HG03159 (cell line): ENCODE data around the gene SLC10A6.

Experiments used
- ATAC-seq: cut with Tn5 transposase; IDR thresholded peaks from one replicate; pipeline ENCODE4 v1.9.1; 2021; ENCODE audit warnings: mild to moderate bottlenecking, moderate library complexity; ENCODE audit not compliant: unreplicated experiment

The SLC10A6 gene

DNA sequence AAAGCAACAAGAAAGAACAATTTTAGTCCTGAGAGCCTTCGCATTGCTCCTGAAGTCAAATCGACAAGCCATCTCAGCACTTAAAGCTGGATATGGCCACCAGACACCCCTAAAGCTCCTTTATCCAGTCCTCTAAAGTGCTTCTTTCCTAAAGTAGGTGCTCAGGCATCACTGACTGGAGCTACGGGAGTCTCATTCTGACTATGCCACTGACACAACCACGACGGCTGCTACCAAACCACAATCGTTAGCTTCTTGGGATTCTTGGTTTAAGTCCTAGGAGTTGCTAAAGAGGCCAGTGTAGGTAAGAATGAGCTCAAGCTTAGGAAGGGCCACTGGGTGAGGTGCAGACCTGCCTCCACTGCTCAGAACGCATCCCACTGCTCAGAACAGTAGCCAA is 1.0 kb downstream of the SLC10A6 start:
- ATAC-seq: no peak

DNA sequence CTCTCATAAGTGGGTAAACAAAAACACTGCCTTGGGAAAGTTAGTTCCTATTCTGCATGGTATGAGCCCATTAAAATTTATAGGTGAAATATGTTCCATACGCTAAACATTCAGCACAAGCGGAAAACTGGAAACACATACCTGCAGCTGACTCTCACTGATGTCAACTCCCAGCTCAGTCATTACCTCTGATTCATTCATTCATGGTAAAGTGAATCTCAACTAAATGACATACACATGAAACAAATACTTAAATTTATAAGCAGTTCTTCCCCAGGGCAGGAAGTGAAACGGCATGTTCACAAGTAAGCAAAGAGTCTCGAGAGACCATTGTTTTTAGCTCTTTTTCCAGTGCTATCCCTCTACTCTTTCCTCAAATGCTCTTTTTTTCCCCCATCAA is 1.6 kb downstream of the SLC10A6 start:
- ATAC-seq: no peak

DNA sequence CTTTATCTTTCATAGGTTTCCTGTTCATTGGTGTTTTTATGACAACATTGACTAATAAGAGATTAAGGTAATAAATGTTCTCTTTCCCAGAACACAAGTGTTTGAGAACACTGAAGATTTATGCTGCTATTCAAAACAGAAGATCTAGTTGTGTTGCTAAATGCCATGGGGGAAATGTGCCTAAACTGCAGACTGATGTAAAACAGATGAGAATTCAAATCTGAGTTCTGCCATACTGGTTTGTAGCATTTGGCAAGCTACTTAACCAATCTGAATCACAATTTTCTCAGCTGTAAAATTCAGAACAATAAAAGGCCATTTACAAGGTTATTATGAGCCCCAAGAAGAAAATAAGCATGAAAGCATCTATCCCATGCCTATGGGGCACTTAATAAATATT is 2.3 kb downstream of the SLC10A6 start:
- no peak for ATAC-seq

DNA sequence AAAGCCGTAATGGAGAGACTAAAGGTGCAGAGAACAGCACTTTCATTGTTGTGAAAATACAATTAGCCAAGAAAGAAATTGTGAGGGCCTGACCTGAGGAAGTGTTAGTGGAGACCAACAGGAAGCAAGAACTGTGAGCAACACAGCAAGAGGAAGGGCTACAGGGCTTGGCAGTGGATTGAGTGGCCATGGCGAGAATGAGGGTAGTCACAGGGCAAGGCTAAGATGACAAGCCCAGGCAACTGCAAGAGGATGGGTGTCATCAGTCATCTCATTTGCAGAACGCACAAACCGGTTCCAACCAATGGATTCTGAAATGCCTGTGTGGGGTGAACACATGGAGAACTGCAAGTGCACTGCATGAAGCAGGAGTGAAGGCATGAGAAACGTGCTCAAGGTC is 3.6 kb downstream of the SLC10A6 start:
- ATAC-seq: no peak

DNA sequence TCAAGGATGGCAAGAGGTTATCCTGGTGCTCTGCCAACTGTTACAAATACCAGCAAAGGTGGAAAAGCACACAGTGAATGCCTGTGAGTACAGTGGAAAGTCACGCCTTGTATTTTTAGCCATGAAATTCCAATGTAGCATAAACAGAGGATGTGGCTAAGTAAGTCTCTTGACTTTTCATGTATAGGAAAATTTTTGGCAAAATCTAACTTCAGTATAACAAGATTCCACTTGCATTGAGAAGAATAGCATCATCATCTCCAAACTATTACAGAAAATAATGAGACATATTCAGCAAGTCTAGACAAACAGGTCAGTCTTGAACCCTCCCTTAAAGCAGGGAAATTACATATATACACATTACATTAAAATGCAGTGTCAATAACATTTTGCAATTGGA is 7.9 kb downstream of the SLC10A6 start:
- ATAC-seq: no peak

DNA sequence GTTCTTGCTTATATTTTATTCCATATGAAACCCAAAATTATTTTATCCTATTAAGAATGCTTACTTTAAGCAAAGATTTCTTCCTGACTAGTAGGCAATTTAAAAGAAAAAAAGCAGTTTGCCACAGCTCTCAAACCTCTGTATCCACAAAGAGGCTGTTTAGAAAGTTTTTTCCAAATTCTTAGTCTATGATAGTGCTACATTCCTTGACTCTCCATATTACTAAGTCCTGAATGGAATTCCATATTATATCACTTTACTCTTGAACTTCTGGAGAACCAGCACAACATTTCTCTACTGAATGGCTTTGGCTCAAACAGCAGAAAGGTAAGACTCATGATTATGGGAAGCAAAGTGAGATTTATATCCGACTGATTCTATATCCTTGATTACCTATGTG is 8.3 kb downstream of the SLC10A6 start:
- ATAC-seq: no peak

DNA sequence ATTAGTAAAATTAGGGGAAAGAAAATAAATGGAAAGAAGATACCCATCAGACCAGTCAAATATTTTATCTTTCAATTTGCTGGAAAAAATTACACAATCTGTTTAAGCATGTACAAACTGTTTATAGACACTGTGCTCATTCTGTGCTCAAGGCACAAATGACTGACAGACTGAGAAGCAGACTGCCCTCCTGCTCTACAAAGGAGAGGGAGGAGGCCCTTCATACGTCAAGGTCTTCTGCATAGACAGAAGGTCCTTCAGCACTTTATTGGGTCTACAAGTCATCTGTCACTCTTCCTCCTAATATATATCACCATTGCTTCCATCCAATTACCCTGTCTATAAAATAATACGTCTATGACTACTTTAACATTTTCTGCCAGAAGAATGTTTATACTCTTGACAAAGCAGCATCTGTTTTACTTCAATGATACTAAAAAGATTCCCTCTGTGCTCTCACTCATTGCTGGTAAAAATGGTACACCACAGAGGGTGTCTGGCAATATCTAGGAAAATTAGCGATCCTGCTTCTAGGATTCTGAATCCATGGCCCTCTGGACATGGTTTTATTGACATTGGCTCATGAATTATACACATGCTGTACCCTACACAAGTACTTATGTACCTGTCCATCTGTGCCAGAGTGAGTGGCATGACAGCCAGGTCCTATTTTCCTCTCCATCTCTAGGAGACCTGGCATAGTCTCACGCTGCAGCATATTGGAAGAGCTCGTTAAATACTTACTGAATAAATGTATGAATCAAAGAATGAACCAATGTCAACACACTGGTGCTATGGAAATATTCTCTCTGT is 11.3 kb downstream of the SLC10A6 start:
- no peak for ATAC-seq

DNA sequence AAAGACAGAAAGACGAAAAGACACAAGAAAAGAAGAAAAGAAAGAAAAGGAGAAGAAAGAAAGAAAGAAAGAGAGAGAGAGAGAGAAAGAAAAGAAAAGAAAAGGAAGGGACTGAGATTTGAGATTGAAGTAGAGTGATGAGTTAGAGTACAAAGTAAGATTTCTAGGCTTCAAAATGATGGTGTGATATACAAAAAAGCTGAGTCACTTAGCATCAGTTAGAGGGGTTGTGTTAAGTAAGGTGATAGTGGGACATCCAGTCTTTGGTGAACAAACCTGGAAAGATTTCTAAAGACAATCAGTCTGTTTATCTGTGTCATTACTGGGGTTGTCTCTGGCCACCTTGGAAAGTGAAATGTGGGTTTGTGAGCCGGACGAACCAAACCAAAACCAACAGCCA is 13.5 kb downstream of the SLC10A6 start:
- no peak for ATAC-seq

DNA sequence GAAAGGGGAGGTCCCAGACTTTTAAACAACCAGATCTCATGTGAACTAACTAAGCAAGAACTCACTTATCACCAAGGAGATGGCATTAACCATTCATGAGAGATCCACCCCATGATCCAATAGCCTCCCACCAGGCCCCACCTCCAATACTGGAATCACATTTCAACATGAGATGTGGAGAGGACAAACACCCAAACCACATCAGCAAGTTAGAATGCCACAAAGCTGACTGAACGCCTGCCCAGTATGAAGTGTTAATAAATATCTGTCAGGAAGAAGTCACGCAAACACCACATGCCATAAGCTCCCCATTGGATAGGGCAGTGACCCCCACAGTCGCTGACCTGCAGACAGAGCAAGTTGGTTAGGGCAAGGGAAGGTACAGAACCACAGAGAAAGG is 14.3 kb downstream of the SLC10A6 start:
- ATAC-seq: no peak

DNA sequence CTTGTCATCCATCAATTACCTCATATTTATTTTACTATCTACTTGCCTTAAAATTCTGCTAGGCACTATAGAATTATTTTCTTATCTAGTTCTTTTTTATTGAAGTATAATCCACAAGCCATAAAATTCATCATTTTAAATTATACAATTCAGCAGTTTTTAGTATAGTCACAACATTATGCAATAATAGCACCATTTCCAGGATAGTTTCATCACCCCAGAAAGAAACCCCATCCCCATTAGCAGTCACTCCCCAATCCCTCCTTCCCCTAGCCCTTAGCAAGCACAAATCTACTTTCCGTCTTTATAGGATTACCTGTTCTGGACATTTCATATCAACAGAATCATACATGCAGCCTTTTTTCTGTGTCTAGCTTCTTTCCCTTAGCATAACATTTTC is 15.6 kb downstream of the SLC10A6 start:
- ATAC-seq: no peak

DNA sequence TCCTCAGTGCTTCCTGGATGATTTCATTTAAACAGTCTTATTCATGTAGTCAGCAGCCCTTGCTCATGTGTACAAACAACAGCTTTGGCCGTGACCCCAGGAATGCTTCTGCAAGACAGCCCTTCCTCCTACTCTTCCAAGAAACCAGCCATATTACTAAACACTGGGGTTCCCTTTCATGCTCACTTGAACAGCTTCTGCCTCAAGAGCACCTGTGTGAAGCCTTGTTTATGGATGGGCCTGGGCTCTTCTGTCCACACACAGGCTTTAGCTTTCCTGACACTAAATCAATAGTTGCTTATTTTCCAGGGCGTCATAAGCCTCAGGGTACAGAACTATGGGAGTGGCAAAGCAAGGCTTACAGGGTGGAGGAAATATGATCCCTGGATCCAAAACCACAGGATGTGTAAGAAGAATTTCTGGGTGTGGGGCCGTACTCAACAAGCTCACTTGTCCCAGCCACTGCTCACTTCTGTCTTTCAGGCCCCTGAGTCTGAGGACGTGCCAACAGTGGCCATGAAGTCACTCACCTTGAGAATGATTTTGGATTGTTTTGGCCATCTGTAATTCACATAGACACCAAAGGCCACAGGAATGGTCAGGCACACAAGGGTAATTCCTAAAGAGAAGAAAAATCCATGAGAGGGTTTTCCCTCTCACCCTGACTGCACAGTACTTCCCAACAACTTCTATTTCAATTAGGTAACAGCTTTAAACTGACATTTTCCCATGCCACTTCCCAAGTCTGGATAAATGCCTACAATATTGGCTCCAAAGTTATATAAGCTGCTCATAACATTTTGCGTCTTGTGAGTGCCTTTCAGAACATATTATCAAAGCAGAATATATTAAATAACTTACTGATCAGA is 17.7 kb downstream of the SLC10A6 start:
- no peak for ATAC-seq

DNA sequence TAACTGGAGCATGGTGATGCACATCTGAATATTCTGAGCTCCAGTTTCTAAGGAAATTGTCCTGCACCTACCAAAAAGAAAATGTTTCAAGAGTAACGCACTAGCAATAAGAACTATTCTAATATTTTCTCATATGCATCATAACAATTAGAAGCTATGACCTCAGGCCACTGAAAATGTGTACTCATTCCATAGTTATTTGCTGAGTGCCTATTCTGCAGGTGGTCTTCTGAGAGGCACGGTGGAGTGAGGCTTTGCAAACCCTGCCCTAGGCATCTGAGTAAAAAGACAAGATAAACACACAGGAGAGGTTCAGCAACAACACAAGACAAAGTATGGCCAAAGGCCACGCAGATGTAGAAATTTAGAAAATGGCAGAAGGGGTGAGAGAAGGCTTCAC is 23.7 kb downstream of the SLC10A6 start:
- ATAC-seq: no peak

DNA sequence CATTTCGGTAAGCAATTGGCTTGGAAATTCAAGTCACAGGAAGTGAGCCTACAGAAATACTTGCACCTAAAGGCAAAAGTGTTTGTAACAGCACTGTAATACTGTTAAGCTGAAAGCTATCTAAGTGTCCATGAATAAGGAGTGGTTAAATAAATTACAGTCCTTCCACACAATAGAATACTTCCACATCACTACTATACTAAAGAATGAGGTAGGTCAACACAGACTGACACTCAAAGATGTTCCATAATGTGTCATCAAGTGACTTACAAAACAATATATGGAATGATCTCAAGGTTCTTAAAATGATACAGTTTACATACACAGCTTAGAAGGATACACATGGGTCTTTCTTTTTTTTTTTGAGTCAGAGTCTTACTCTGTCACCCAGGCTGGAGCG is 27.0 kb downstream of the SLC10A6 start:
- no peak for ATAC-seq

DNA sequence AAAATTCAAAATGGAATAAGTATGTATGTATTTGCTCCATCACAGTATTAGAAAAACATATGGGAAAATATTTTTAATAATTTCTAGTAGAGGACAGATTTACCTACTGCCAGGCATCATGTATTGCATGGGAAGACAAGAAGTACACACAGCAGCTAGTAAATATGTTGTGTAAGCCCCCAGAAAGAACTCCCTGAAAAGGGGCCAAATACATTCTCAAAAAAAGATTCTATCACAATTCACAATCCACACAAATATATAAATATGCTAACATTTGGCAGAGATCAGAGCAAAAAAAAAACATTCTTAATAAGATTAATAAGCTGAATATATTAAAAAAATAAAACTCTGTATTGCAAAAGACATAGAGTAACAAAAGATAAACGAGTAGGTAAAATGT is 28.0 kb downstream of the SLC10A6 start:
- ATAC-seq: no peak

DNA sequence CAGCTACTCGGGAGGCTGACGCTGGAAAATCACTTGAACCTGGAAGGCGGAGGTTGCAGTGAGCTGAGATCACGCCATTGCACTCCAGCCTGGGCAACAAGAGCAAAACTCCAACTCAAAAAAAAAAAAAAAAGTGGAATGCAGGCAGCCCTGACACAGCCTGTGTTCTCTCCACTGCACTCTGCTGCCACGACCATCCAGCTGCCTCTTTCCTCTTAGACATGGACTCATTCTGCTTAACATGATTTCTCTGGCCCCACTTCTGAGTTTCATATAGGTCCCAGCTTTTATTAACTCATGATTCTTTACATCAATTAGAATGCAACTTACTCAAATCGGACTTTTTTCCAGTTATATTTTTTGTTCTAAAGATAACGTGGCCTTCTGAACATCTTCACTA is 29.6 kb downstream of the SLC10A6 start:
- no peak for ATAC-seq

DNA sequence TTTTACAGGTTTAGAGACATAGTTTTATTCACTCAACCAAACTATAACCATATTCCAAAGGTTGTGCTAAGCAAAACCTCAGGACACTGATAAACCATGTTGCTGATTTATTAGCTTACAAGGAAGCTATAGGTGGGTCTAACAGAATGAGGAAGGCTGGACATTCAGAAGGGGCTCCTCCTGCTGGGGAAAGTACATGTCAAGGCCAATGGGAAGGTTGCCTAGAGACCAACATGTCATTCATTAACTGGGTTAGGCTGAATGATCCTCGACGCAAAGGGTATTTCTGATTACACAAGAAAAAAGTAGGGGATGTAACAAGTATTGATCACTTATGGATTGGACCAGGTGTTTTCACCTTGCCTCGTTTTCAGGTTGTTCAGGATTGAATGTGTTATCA is 30.3 kb downstream of the SLC10A6 start:
- no peak for ATAC-seq

DNA sequence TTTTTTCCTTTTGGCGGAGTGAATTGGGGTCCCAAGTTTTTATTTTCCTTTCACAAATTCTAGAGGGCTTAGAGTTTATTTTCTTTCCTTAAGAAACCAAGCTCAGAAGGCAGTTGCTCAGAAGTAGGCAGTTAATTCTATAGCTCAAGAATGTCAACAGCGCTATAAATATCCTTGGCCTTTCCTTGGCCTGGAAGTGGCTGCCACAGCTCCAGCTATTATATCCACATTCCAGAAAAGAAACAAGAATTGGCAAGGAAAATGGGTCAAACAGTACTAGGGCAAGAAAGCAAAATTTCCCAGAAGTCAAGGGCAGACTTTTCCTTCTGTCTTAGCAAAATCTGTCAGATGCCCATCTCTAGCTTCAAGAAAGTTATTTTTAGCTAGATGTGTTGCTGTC is 31.0 kb downstream of the SLC10A6 start:
- no peak for ATAC-seq

DNA sequence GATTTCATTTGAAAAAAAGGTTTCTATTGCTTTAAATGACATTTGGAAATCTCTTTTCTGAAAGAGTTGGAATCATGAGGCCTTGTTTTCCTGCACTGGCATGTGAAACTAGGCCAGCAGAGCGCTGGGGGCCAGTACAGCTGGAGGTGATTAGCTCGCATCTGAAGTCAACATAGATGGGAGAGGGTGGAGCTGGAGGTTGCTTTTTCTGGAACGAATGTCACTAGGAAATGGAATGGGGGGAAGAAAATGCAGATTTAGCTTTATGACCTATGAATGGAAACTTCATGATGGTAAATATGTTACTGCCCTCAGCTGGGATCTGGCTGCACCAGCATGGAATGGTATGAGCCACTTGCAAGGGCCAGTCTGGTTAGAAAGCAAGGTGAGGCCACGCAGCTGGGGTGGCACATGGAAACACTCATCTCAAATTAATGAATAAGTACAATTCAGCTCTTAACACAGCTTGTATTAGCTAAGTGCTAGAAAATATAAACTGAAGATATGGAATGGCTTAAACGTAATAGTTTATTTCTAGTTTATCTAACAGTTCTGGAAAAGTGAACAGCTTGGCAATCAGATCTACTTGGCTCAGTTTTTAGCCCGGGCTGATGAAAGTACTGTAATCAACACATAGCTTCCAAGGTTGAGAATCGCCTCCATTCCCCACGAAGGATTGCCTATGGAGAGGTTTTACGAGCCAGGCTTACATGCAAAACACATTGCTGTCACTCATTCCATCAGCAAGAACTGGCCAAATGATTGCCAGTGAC is 32.5 kb downstream of the SLC10A6 start:
- no peak for ATAC-seq

DNA sequence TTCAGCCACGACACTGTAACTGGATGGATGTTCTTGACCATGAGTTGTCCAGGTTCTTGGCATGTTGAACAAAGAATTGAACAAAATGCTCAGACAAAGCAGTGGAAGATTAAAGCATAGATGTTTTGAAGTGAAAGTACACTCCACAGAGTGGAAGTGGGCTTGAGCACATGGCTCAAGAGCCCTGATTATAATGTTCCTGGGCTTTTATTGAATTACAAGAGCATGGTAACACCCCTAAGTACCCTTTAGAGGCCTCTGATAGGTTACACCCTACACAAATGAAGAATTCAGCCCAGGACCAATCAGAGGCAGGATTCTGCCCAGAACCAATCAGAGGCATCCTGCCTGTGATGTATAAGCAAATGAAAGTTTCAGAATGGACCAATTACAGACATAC is 33.5 kb downstream of the SLC10A6 start:
- ATAC-seq: no peak

DNA sequence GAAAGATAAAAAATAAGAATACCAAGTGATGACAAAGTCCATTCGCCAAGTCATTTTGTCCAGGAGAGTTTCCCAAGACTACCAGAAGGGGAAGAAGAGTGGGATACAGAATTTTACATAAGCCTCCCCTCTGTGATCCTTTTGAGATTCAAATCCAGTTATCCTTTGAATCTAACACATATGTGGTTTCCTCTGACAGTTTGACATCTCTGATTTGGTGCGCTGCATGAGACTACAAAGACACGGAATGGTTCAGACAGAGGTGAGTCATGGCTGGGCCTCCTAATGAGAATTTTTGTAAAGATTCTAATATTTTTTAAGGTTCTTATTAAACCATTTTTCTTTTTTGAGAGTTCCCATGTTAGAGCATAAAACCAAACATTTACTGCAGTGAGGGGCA is 38.3 kb downstream of the SLC10A6 start:
- ATAC-seq: no peak

DNA sequence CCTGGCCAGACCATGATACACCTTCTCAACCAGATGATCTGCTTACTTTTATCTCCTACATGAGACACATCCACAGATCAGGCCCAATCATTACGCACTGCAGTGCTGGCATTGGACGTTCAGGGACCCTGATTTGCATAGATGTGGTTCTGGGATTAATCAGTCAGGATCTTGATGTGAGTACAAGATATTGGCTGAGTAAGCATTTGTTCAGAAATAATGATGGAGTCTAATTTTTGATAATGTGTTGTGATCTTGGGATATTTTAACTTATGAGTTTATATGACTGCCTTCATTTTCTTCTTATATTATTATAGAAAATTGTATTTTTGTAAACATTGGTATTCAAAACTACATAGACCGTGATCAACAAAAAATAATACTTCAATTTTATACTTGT is 39.4 kb downstream of the SLC10A6 start:
- ATAC-seq: no peak

DNA sequence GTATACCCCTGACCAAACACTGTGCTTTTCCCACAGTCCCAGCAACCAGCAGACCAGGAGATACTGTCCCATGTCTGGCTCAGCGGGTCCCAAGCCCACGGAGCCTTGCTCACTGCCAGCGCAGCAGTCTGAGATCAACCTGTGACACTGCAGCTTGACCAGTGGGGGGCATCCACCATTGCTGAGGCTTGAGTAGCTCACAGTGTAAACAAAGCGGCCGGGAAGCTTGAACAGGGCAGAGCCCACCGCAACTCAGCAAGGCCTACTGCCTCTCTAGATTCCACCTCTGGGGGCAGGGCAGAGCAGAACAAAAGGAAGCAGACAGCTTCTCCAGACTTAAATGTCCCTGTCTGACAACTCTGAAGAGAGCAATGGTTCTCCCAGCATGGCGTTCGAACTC is 58.1 kb downstream of the SLC10A6 start:
- ATAC-seq: no peak
